IMR-90 (cell line): ENCODE data around the gene KIF16B. TPM values are rescaled to one million over a fixed set of nuclear protein-coding genes. Genes with fewer than 3 reads are reported as not detected.

Experiments
- ATAC-seq: fragments of 200-7000 bp; cut with Tn5 transposase; 2 replicates; pipeline ENCODE4 v1.9.1; 2020; ENCODE audit warnings: low read depth, mild to moderate bottlenecking, moderate library complexity
- BruUV-seq: library from RNA; stranded (reverse); fragments of 400-500 nt; replicated peaks from 2 replicates; lab custom pipeline; 2021; lab: Mats Ljungman, UMichigan
- CTCF ChIA-PET: fragments of 300-600 bp; formaldehyde crosslinking; extraction: SDS; loops from one replicate; lab custom pipeline; 2021; ENCODE audit warnings: antibody characterized with exemption; lab: Yijun Ruan, JAX
- POLR2A ChIA-PET: fragments of 300-600 bp; sonication (Branson Sonifier 250); formaldehyde crosslinking; loops from one replicate; lab custom pipeline; 2022; ENCODE audit warnings: antibody characterized with exemption; ENCODE audit not compliant: unreplicated experiment; lab: Charles Lee
- DNase-seq: peaks from one replicate; pipeline ENCODE4 v3.0.0; 2013
- H2AFZ ChIP-seq: replicated peaks from 2 replicates; pipeline ENCODE3; 2013; ENCODE audit warnings: low read length, mild to moderate bottlenecking; ENCODE audit not compliant: poor library complexity
- H2AK5ac ChIP-seq: 2 replicates; pipeline ENCODE4 v1.6.1; 2013; ENCODE audit warnings: low read depth, low read length, inconsistent platforms
- H2AK9ac ChIP-seq: replicated peaks from 2 replicates; pipeline ENCODE3; 2013; ENCODE audit warnings: mild to moderate bottlenecking, low read depth, low read length, moderate library complexity; ENCODE audit not compliant: poor library complexity
- H2BK120ac ChIP-seq: 2 replicates; pipeline ENCODE4 v1.6.1; 2013; ENCODE audit warnings: low read depth, low read length, inconsistent platforms
- H2BK15ac ChIP-seq: 3 replicates; pipeline ENCODE4 v1.6.1; 2013; ENCODE audit warnings: low read depth, low read length, inconsistent platforms
- H2BK20ac ChIP-seq: 2 replicates; pipeline ENCODE4 v1.6.1; 2013; ENCODE audit warnings: low read depth, mild to moderate bottlenecking, inconsistent platforms, low read length, moderate library complexity
- H2BK5ac ChIP-seq: 2 replicates; pipeline ENCODE4 v1.6.1; 2013; ENCODE audit warnings: mild to moderate bottlenecking, low read depth, low read length, inconsistent platforms; ENCODE audit not compliant: poor library complexity, severe bottlenecking
- H3K14ac ChIP-seq: replicated peaks from 2 replicates; pipeline ENCODE4 v1.6.1; 2013; ENCODE audit warnings: low read depth, low read length, inconsistent platforms
- H3K18ac ChIP-seq: 2 replicates; pipeline ENCODE4 v1.6.1; 2013; ENCODE audit warnings: low read depth, low read length, control low read depth
- H3K23ac ChIP-seq: 2 replicates; pipeline ENCODE4 v1.6.1; 2013; ENCODE audit warnings: low read depth, low read length, inconsistent platforms
- H3K27ac ChIP-seq: 2 replicates; pipeline ENCODE4 v1.5.1; 2013; ENCODE audit warnings: mild to moderate bottlenecking, control low read depth, low read length; ENCODE audit not compliant: insufficient read depth
- H3K27me3 ChIP-seq: 2 replicates; pipeline ENCODE4 v1.6.1; 2013; ENCODE audit warnings: low read length; ENCODE audit not compliant: control insufficient read depth, insufficient read depth
- H3K36me3 ChIP-seq: 2 replicates; pipeline ENCODE4 v1.6.1; 2013; ENCODE audit warnings: low read length, mixed read lengths; ENCODE audit not compliant: control insufficient read depth, insufficient read depth
- H3K4ac ChIP-seq: 2 replicates; pipeline ENCODE4 v1.6.1; 2013; ENCODE audit warnings: low read depth, low read length, inconsistent platforms
- H3K4me1 ChIP-seq: 2 replicates; pipeline ENCODE4 v1.6.1; 2013; ENCODE audit warnings: low read length, mixed read lengths; ENCODE audit not compliant: control insufficient read depth, insufficient read depth
- H3K4me2 ChIP-seq: 2 replicates; pipeline ENCODE4 v1.6.1; 2013; ENCODE audit warnings: low read depth, mild to moderate bottlenecking, control low read depth, low read length, moderate library complexity
- H3K4me3 ChIP-seq: 2 replicates; pipeline ENCODE4 v1.5.1; 2013; ENCODE audit warnings: low read depth, mild to moderate bottlenecking, control low read depth, low read length, moderate library complexity; ENCODE audit not compliant: insufficient read depth
- H3K56ac ChIP-seq: 2 replicates; pipeline ENCODE4 v1.6.1; 2013; ENCODE audit warnings: low read length, inconsistent platforms; ENCODE audit not compliant: insufficient read depth; ENCODE audit errors: extremely low read depth
- H3K79me1 ChIP-seq, 2 experiments: 2 replicates each; pipeline ENCODE4 v1.6.1; 2013; ENCODE audit warnings: low read length in 2 of 2, inconsistent platforms in 1 of 2, low read depth in 1 of 2
- H3K9ac ChIP-seq: 2 replicates; pipeline ENCODE4 v1.6.1; 2013; ENCODE audit warnings: low read depth, low read length, control low read depth
- H3K9me1 ChIP-seq: 2 replicates; pipeline ENCODE4 v1.6.1; 2013; ENCODE audit warnings: low read length, inconsistent platforms; ENCODE audit not compliant: insufficient read depth
- H3K9me3 ChIP-seq: 2 replicates; pipeline ENCODE4 v1.6.1; 2013; ENCODE audit warnings: low read length; ENCODE audit not compliant: control insufficient read depth, insufficient read depth
- H4K20me1 ChIP-seq: 2 replicates; pipeline ENCODE4 v1.6.1; 2013; ENCODE audit warnings: low read length, inconsistent platforms; ENCODE audit not compliant: insufficient read depth
- H4K5ac ChIP-seq: 2 replicates; pipeline ENCODE4 v1.6.1; 2013; ENCODE audit warnings: mild to moderate bottlenecking, low read depth, low read length, control low read depth
- H4K8ac ChIP-seq, 2 experiments: 2 replicates each; pipeline ENCODE4 v1.6.1; 2013; ENCODE audit warnings: low read depth in 2 of 2, low read length in 2 of 2, control low read depth in 1 of 2, inconsistent platforms in 1 of 2
- H4K91ac ChIP-seq: 2 replicates; pipeline ENCODE4 v1.6.1; 2013; ENCODE audit warnings: low read depth, low read length, inconsistent platforms; ENCODE audit not compliant: insufficient read depth
- BHLHE40 ChIP-seq: fragments of 150-350 bp; IDR thresholded peaks from 2 replicates; pipeline ENCODE4 v1.6.1; 2016; ENCODE audit warnings: mild to moderate bottlenecking, low read depth, low read length
- ELK1 ChIP-seq: fragments of 150-350 bp; IDR thresholded peaks from 2 replicates; pipeline ENCODE4 v1.6.1; 2016; ENCODE audit warnings: low read depth, mild to moderate bottlenecking, low read length, moderate library complexity, borderline replicate concordance
- NFE2L2 ChIP-seq: fragments of 150-350 bp; IDR thresholded peaks from 2 replicates; pipeline ENCODE4 v1.6.1; 2016; ENCODE audit warnings: low read depth, mild to moderate bottlenecking, low read length
- RAD21 ChIP-seq: IDR thresholded peaks from 2 replicates; pipeline ENCODE4 v1.6.1; 2012; ENCODE audit warnings: low read length, improper control_type of control experiment
- RCOR1 ChIP-seq: IDR thresholded peaks from 2 replicates; pipeline ENCODE4 v1.6.1; 2012; ENCODE audit warnings: mild to moderate bottlenecking, low read length, improper control_type of control experiment; ENCODE audit not compliant: insufficient replicate concordance
- RFX5 ChIP-seq: IDR thresholded peaks from 2 replicates; pipeline ENCODE4 v1.8.0; 2012; ENCODE audit warnings: low read depth, mild to moderate bottlenecking, low read length, moderate library complexity
- WGBS, 2 experiments: methylation state at CpG; one replicate each; pipeline versions ENCODE4 v1.1.5 to v1.1.7; 2013; ENCODE audit warnings: missing lambda C conversion rate in 2 of 2; ENCODE audit not compliant: insufficient read length in 1 of 2; ENCODE audit errors: extremely low coverage in 2 of 2; 5-methylcytosine and 5-hydroxymethylcytosine counted together
- dilution Hi-C: fragments of 300-500 bp; cut with HindIII; formaldehyde crosslinking; loops from one replicate; pipeline ENCODE4 v1.14.3; 2018; ENCODE audit warnings: low sequenced_read_pairs; ENCODE audit not compliant: unreplicated experiment
- in situ Hi-C: fragments of 300-500 bp; cut with MboI; formaldehyde crosslinking; loops from 3 replicates; pipeline ENCODE4 v1.14.3; 2019; ENCODE audit warnings: low sequenced_read_pairs, inconsistent platforms, mixed read lengths
- intact Hi-C: fragments of 100-400 bp; cut with micrococcal nuclease; formaldehyde crosslinking; loops from 2 replicates; pipeline ENCODE4 v1.10.0; 2022
- polyA plus RNA-seq, 3 experiments: library from polyadenylated mRNA; depleted of rRNA; stranded (reverse); fragments of >200 nt; gene quantifications; 2 replicates each; pipeline ENCODE4 v1.2.3, GENCODE V29; 2012; ENCODE audit warnings: low replicate concordance in 1 of 3
- total RNA-seq: library from RNA; depleted of rRNA; stranded (reverse); fragments of >200 nt; gene quantifications from 2 replicates; pipeline ENCODE4 v1.2.3, GENCODE V29; 2012

The KIF16B gene
- total and polyA plus RNA-seq, 2 of the 4 experiments (the other 2 are of a cell fraction), result 4.7 to 10.0 TPM

- in situ Hi-C loops (no loop called here), dilution Hi-C loops (no loop called here), intact Hi-C loops (no loop called here)
- no peak overlapping the region for H4K8ac ChIP-seq
- no peak overlapping the region for H2AFZ ChIP-seq
- H3K23ac ChIP-seq, result no peak overlapping the region
- H4K20me1 ChIP-seq, result no peaks in the 10 kb centered on the region
- no peak overlapping the region for H3K27ac ChIP-seq
- peaks cover 5% of the 10 kb centered on the region for H3K27me3 ChIP-seq
- H2BK120ac ChIP-seq, result no peak overlapping the region
- no peaks in the 10 kb centered on the region for H3K4me1 ChIP-seq
- no peak overlapping the region for H3K56ac ChIP-seq
- H3K4me3 ChIP-seq, result no peak overlapping the region
- no peak overlapping the region for H3K18ac ChIP-seq
- H2AK5ac ChIP-seq, result no peak overlapping the region
- CTCF ChIA-PET, result no interaction called here
- no peak overlapping the region for H2AK9ac ChIP-seq
- H3K9ac ChIP-seq, result no peak overlapping the region
- no peaks in the 10 kb centered on the region for H3K9me1 ChIP-seq
- no peak overlapping the region for H3K4ac ChIP-seq
- DNase-seq, result no peak
- no peak overlapping the region for H3K4me2 ChIP-seq
- no peak overlapping the region for H4K91ac ChIP-seq
- BruUV-seq, result no TSS peak
- no peak overlapping the region for H3K14ac ChIP-seq
- H3K36me3 ChIP-seq, result no peaks in the 10 kb centered on the region
- H3K9me3 ChIP-seq, result 0 out of 2 replicates have a peak, but pooled peaks cover 2% of the 10 kb centered on the region
- TF ChIP-seq BHLHE40 (no peak), RCOR1 (no peak), RAD21 (no peak), NFE2L2 (no peak), ELK1 (no peak), RFX5 (no peak)
- POLR2A ChIA-PET, result no interaction called here
- H4K5ac ChIP-seq, result no peak overlapping the region
- ATAC-seq, result no peak
- no peak overlapping the region for H2BK20ac ChIP-seq
- WGBS, 2 experiments, result no CpG with 5 or more reads among the region's 12 CpGs
- H2BK15ac ChIP-seq, result no peak overlapping the region
- H2BK5ac ChIP-seq, result no peak overlapping the region
- H3K79me1 ChIP-seq, result no peaks in the 10 kb centered on the region
Measured at GRCh38 chr20:16607364-16608276, 34.4 kb upstream of the KIF16B start.
